Stimulated activated CD4-positive, alpha-beta T cell treated with anti-CD3 and anti-CD28 coated beads, Interleukin-2, amount 100 ng/mL, for 4 hours (primary cell): ENCODE measurements around the gene KRT6C.
"Not testable (repeated sequence)": the region's sequence is repeated elsewhere in the genome, so short reads cannot be mapped to it uniquely, and the experiment has no call there.

Experiments used
- DNase-seq: peaks from one replicate; pipeline ENCODE4 v3.0.0-alpha.2; 2020; ENCODE audit warnings: low read depth

The KRT6C gene

DNA sequence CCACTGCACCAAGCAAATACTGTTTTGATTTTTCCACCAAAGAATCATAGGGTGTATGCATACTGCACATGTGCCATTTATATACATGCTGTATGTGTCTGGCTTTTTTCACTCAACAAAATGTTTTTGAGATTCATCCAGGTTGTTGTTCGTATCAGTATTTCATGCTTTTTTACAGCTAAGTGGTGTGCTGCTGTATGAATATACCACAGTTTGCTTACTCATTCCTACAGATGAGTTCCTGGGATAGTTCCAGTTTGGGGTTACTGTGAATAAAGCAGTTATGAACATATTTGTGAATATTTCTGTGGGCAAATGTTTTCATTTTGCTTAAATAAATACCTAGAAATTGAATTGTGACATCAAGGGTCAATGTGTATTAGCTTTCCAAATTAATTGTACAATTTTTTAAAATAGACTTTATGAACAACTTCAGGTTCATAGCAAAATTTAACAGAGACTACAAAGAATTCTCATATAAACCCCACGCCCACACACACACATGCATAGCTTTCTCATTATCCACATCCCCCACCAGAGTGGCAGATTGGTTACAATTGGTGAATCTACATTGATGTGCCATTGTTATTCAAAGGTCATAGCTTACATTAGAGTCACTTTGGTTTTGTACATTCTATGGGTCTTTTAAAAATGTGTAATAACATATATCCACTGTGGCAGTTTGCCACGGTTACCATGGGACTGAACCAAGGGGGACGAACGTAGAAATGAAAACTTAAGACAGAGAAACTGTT, 26.4 kb upstream of the KRT6C start:
- DNase-seq: no peak

- DNase-seq: no peak
Measured at GRCh38 chr12:52498946-52499345, 25.3 kb upstream of the KRT6C start.

DNA sequence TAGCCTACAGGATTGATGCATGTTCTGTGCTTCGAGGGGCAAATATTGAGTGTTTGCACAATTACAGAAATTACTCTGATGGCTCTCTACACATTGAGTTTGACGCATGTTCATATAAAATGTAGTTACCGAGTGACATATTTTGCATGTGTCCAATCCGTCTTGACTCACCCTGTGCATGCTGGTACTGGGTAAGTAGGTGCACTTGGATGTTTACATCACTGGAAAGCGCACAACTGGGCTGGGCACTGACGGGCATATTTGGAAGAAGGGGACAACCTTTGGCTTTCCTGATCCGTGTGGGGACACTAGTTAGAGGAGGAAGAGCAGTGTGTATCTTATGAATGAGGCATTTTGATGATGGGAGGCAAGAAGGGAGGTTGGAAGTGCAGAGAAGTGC, 24.4 kb upstream of the KRT6C start:
- DNase-seq: no peak

DNA sequence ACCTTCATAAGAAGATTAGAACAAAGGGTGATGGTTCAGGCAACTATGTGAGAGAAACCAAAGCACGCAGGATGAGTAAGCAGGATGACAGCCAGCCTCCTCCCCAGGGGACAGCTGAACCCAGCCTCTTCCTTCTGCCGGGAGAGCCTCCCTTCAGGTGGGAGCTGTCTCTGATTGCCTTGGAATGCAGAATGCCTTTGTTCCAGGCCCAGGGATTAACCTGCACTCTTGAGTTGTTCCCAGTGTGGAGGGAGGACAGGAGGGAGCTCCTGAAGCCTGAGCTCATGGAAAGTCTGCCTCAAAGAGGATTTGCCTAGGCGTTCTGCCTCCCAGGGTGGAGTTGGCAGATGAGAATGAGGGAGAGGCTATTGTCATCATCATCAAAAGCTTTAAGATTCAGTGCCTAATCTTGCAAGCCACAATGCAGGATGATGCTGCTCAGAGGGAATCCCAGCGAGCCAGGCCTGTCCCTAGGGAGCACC, 23.0 kb upstream of the KRT6C start:
- no peak for DNase-seq

- no peak for DNase-seq
Measured at GRCh38 chr12:52496054-52496453, 22.4 kb upstream of the KRT6C start.

- DNase-seq: no peak
Measured at GRCh38 chr12:52495389-52495788, 21.8 kb upstream of the KRT6C start.

DNA sequence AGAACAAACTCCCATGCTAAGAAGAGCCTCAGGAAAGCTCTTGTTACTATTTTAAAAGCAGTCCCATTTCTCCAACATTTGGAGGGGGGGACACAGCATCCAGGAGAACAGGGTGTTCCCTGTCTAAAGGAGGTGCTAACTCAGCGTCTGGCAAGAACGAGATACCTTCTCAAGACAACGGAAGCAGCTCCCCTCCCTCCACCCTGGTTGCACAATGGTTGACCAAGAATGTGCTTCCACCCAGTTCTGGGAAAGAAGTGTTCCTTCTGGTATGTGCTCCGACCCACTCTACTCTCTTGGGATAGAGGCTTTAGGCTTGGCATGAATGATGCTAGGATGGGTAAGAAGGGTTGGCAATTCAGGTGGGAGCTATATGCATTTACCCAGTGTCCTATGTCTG, 20.9 kb upstream of the KRT6C start:
- DNase-seq: no peak

DNA sequence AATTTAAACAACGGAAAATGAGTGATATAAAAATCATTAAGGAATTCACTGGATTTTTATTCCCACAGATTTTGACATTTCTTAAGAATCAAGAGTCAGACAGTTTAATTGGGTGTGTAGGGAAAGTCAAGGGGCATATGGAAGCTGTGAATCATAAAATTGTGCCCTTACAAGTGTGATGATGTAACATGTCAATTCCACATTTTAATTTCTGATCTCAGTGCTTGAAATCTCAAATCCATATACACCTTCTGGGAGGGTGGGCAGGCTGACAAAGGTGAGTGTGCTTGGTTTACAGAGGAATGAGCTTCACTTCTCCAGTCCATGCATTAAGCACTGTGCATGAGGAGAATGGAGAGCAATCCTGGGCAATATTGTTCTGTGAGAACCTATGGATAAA, 20.5 kb upstream of the KRT6C start:
- DNase-seq: no peak

DNA sequence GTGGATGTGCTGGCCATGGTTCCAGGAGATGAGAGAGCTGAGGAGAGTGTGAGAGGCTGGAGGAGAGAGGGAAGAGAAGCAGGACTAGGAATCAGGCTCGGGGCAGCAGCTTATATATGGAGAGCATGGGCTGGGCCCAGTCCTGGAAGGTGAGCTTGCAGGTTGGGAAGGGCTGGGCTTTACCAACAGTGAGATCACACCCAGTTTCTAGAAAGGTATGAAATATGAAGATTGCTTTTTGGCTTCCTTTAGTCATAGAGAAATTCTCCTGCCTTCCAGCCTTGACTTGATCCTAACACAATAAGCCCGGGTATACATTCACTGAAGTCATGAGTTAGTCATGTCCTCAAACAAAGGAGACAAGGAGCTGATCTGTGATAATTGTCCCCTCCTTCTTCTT, 19.6 kb upstream of the KRT6C start, which contains the start of gene KRT6A:
Gene KRT6A, minus strand, starts transcription at position 86 of the 400 bp plus-strand sequence. Its CDS starts 69 bp downstream, at position 17.
- DNase-seq: no peak

- DNase-seq: not testable (repeated sequence)
Measured at GRCh38 chr12:52492405-52492804, 18.8 kb upstream of the KRT6C start.

GRCh38 chr12:52491495-52491894, 17.9 kb upstream of the KRT6C start:
- DNase-seq: not testable (repeated sequence)

- DNase-seq: no peak
Measured at GRCh38 chr12:52488736-52489135, 15.1 kb upstream of the KRT6C start.

GRCh38 chr12:52487744-52488443, 14.3 kb upstream of the KRT6C start:
- DNase-seq: not testable (repeated sequence)

DNA sequence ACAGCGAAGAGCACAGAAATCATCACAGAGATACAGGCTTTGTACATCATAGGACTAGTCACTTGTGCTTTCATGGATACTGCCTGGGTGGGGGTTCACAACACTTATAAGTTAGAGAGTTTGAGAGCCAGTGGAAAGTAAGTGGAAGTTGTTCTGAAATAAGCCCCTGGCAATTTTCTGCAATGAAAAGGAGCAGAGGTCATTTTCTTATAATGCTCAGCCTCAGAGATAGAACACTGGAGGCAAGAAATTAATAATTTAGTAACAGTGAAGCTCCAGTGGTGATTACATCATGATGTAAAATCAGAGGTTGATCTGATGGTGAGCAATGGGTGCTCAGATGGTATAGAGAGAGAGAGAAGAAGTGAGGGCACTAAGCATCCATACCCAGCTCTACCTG, 13.6 kb upstream of the KRT6C start:
- DNase-seq: no peak

DNA sequence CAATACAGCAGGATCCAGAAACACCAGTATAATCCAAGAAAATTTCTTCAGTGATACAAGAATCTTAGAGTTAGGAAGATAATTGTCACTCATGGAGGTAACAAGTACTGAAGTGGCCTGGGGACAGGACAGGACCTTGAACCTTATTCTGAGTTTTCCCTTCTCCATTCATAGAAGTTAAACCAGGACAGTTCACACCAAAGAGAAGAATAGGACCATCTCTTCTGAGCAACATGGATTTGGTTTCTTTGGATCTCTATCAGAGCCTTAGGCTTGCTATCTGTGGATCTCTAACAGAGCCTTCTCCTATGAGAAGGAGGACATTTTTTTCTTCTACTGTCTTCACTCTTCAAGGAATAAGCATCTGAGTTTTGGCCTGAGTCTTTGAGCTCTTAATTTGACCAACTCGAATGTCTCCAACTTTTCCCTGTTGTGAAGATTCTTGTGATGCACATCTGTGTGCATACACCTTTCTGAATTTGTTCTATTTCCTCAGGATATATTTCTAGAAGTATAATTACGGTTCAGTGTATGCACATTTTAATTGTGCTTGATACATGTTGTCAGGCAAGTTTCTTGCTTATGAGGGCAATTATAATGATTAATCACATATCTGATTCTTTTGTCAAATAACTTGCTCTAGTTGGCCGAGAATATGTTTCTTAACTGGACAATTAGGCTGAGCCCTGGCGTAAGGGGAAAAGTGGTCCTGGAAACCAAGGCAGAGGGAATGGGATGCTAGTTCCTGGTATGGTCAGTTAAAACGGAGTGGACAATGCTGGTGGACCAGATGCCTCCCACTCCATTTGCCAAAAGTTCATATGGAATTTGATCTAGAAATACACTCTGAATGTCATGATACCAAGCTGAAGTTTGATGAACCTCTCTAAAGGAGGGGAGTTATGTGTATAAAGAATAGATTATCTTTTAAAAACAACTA, 12.8 kb upstream of the KRT6C start:
- DNase-seq: no peak

GRCh38 chr12:52480073-52480472, 6.5 kb upstream of the KRT6C start:
- no peak for DNase-seq

GRCh38 chr12:52477651-52478050, 4.0 kb upstream of the KRT6C start:
- no peak for DNase-seq

DNA sequence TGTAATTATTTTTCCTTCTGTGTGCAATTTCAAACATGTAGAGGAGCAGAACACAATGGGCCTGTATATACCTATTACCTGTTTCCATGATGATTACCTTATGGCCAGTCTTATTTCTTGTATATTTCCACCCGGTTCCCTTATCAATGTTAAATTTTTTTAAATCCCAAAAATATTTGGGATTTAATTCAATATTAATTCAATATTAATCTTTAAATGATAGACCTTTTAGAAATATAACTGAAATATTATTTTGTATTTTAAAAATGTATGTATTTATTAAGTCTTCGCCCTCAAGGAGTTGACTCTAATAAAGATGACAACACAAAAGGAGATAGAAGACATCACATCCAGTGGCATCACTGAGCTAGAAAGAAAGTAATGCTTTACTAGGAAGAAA, 607 bp upstream of the KRT6C start:
- no peak for DNase-seq

- DNase-seq: no peak
Measured at GRCh38 chr12:52469853-52470252, 3.8 kb downstream of the KRT6C start.

- DNase-seq: no peak
Measured at GRCh38 chr12:52464897-52465296, 8.7 kb downstream of the KRT6C start.

GRCh38 chr12:52461693-52462092, 11.9 kb downstream of the KRT6C start:
- no peak for DNase-seq

DNA sequence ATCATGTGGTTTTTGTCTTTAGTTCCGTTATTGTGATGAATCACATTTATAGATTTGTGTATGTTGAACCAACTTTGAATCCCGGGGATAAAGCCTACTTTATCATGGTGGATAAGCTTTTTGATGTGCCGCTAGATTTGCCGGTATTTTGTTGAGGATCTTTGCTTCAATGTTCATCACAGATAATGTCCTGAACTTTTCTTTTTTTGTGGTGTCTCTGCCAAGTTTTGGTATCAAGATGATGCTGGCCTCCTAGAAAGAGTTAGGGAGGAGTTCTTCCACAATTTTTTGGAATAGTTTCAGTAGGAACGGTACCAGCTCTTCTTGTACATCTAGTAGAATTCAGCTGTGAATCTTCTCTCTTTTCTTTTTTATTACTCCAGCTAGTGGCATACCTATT, 14.7 kb downstream of the KRT6C start:
- no peak for DNase-seq
